Measurements from ENCODE around the gene FNIP1.
"Not testable (repeated sequence)": the region's sequence is repeated elsewhere in the genome, so short reads cannot be mapped to it uniquely, and the experiment has no call there.

FNIP1 gene

GRCh38 chr5:131745155-131745554 lies 51.7 kb downstream of the FNIP1 start:
- Histone ChIP-seq H3K4me3 (no peak overlapping the region), H3K27ac (no peak overlapping the region)
- TF ChIP-seq, protein P1, sequence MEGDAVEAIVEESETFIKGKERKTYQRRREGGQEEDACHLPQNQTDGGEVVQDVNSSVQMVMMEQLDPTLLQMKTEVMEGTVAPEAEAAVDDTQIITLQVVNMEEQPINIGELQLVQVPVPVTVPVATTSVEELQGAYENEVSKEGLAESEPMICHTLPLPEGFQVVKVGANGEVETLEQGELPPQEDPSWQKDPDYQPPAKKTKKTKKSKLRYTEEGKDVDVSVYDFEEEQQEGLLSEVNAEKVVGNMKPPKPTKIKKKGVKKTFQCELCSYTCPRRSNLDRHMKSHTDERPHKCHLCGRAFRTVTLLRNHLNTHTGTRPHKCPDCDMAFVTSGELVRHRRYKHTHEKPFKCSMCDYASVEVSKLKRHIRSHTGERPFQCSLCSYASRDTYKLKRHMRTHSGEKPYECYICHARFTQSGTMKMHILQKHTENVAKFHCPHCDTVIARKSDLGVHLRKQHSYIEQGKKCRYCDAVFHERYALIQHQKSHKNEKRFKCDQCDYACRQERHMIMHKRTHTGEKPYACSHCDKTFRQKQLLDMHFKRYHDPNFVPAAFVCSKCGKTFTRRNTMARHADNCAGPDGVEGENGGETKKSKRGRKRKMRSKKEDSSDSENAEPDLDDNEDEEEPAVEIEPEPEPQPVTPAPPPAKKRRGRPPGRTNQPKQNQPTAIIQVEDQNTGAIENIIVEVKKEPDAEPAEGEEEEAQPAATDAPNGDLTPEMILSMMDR (IDR thresholded peaks at IDR 0.05) = no peak
- DNase-seq (ENCODE audit: low spot score) = no peak

- TF ChIP-seq, protein P1 (IDR thresholded peaks at IDR 0.05) = no peak
- no peak overlapping the region for H3K27ac ChIP-seq
- no peak overlapping the region for H3K4me3 ChIP-seq
- DNase-seq (ENCODE audit: low spot score) = no peak
Observed at GRCh38 chr5:131740477-131740876, 56.3 kb downstream of the FNIP1 start.

- Histone ChIP-seq H3K4me3 (no peak overlapping the region), H3K27ac (no peak overlapping the region)
- no peak for DNase-seq (ENCODE audit: low spot score)
- TF ChIP-seq, protein P1 (IDR thresholded peaks at IDR 0.05) = no peak
Observed at GRCh38 chr5:131735393-131735792, 61.4 kb downstream of the FNIP1 start.

- H3K27ac ChIP-seq; DNase-seq (ENCODE audit: low spot score): not testable (repeated sequence)
Observed at GRCh38 chr5:131734939-131735338, 61.9 kb downstream of the FNIP1 start.

GRCh38 chr5:131729292-131729691 lies 67.5 kb downstream of the FNIP1 start:
- not testable (repeated sequence) for H3K4me3 ChIP-seq; DNase-seq (ENCODE audit: low spot score); H3K27ac ChIP-seq

More at GRCh38 chr5:131734939-131735338, 61.9 kb downstream of the FNIP1 start:
- H3K4me3 ChIP-seq = not testable (repeated sequence)

GRCh38 chr5:131724089-131724488 lies 72.7 kb downstream of the FNIP1 start:
- DNase-seq (ENCODE audit: low spot score); H3K27ac ChIP-seq; H3K4me3 ChIP-seq: not testable (repeated sequence)

GRCh38 chr5:131720714-131721113 lies 76.1 kb downstream of the FNIP1 start:
- no peak overlapping the region for H3K27ac ChIP-seq
- no peak for DNase-seq (ENCODE audit: low spot score)
- H3K4me3 ChIP-seq = no peak overlapping the region
- TF ChIP-seq, protein P1 (IDR thresholded peaks at IDR 0.05) = no peak

DNA sequence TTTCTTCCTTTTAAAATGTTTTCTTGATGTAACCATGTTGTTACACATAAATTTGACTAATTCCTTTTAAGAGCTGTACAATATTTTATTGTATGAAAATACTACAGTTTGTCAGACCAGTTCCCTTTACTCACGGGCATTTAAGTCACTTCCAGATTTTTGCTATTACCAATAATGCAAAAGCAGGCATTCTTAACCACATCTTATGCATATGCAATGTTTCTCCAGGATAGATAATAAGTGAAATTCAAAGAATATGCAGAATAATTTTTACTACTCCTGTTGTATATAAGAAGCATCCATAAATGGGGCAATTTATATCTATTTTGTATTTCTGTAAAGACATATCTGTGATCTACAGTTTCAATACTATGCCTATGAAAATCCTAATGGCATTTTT lies 77.3 kb downstream of the FNIP1 start:
- no peak for DNase-seq (ENCODE audit: low spot score)
- H3K27ac ChIP-seq = no peak overlapping the region
- TF ChIP-seq, protein P1 (IDR thresholded peaks at IDR 0.05) = no peak
- H3K4me3 ChIP-seq = no peak overlapping the region

DNA sequence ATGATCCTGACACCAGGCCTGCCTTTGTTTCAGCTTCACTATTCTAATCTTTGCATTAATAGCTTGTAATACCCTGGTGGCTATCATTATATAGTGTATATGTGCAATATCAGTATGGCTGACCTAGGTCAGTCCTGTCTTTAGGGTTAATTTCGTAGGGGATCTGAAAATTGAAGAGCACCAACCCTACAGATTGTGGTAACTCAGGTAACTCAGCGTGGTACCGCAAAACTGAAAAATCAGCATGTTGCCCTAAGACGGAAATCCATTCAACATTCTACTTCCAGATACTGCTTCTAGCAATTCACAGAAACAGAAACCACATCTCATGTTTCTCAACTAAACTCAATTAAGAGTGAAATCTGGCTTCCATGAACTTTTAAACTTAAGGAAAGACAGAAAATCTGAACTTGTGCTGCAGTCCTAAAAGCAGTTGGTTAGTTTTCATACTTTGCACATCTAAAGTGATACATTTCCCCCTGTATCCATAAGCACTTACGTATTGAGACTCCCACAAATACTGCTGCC lies 78.3 kb downstream of the FNIP1 start:
- TF ChIP-seq, protein P1 (IDR thresholded peaks at IDR 0.05) = no peak
- Histone ChIP-seq H3K4me3 (no peak overlapping the region), H3K27ac (no peak overlapping the region)
- no peak for DNase-seq (ENCODE audit: low spot score)

- not testable (repeated sequence) for H3K27ac ChIP-seq; DNase-seq (ENCODE audit: low spot score); H3K4me3 ChIP-seq
Observed at GRCh38 chr5:131717164-131717563, 79.7 kb downstream of the FNIP1 start.
